Measurements from ENCODE around the gene TRAPPC6A.

DNA sequence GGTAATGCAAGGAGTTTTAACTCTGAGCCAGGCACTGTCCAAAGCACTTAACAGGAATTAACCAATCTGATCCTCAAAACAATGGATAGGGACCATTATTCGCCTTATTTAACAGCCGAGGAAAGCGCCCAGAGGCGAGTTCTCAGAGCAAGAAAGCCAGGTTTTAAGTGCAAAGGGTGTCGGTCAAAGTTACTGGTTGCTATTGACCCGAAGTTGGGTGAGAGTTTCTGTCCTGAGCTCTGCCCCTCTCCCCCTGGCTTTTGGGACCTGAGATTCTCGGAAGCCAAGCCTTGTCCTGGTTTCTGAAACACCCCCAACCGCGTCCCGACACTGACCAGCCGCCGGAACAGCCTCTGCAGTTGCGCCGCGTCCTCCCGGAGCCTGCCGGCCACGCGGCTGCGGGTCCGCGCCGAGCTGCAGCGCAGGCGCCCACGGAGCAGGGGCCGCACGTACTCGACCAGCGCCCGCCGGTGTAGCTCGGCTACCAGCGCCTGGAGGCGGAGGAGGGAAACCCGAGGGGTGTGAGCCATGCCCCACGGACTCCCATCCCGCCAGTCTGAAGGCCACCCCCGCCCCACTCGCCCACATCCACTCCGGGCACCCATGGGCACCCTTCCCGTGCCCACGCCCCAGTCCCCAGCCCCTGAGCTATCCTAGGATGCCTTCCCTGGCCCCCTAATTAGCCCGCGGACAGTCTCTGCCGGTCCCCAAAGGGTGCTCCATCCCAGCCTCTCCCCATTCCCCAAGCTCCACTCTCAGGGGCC is 39.3 kb upstream of the TRAPPC6A start:
- TF ChIP-seq, protein P1, sequence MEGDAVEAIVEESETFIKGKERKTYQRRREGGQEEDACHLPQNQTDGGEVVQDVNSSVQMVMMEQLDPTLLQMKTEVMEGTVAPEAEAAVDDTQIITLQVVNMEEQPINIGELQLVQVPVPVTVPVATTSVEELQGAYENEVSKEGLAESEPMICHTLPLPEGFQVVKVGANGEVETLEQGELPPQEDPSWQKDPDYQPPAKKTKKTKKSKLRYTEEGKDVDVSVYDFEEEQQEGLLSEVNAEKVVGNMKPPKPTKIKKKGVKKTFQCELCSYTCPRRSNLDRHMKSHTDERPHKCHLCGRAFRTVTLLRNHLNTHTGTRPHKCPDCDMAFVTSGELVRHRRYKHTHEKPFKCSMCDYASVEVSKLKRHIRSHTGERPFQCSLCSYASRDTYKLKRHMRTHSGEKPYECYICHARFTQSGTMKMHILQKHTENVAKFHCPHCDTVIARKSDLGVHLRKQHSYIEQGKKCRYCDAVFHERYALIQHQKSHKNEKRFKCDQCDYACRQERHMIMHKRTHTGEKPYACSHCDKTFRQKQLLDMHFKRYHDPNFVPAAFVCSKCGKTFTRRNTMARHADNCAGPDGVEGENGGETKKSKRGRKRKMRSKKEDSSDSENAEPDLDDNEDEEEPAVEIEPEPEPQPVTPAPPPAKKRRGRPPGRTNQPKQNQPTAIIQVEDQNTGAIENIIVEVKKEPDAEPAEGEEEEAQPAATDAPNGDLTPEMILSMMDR (conservative IDR thresholded peaks at IDR 0.05 in 1 of 2, IDR thresholded peaks at IDR 0.05 in 1 of 2; ENCODE audit: extremely low read depth in 1 of 2, insufficient read depth in 1 of 2, low read depth in 1 of 2, low read length in 2 of 2): no peak
- no peak for TF ChIP-seq EZH2 (IDR thresholded peaks at IDR 0.05; ENCODE audit: borderline replicate concordance, low read length)
